HepG2 (cell line): ENCODE data around the gene CASKIN2. TPM values are rescaled to one million over a fixed set of nuclear protein-coding genes. Genes with fewer than 3 reads are reported as not detected.

ENCODE experiments used
- ATF7-NPFF ChIP-seq: sonication (generic); formaldehyde crosslinking; IDR thresholded peaks from 2 replicates; pipeline ENCODE4 v1.8.1; 2023; ENCODE audit warnings: mild to moderate bottlenecking, low read depth, missing genetic modification reagents, moderate library complexity
- CBFB ChIP-seq: sonication (generic); formaldehyde crosslinking; IDR thresholded peaks from 2 replicates; pipeline ENCODE4 v1.4.0; 2020; ENCODE audit warnings: missing genetic modification reagents
- JUND ChIP-seq: sonication (generic); formaldehyde crosslinking; IDR thresholded peaks from 2 replicates; pipeline ENCODE4 v1.8.0; 2022; ENCODE audit warnings: mild to moderate bottlenecking, missing genetic modification reagents
- KDM1A ChIP-seq: IDR thresholded peaks from 2 replicates; pipeline ENCODE4 v1.6.1; 2016; ENCODE audit warnings: missing compliant biosample characterization
- KIAA2018 ChIP-seq: sonication (generic); formaldehyde crosslinking; IDR thresholded peaks from 2 replicates; pipeline ENCODE4 v1.5.0; 2020; ENCODE audit warnings: mild to moderate bottlenecking, missing genetic modification reagents, borderline replicate concordance
- KLF6 ChIP-seq: IDR thresholded peaks from 2 replicates; pipeline ENCODE4 v1.8.0; 2016; ENCODE audit warnings: missing biosample characterization, missing genetic modification reagents
- MAFG ChIP-seq: sonication (generic); formaldehyde crosslinking; IDR thresholded peaks from 2 replicates; pipeline ENCODE4 v1.5.1; 2020; ENCODE audit warnings: mild to moderate bottlenecking, missing genetic modification reagents
- MIER2 ChIP-seq: IDR thresholded peaks from 2 replicates; pipeline ENCODE4 v1.6.1; 2016; ENCODE audit warnings: missing biosample characterization, missing genetic modification reagents
- NR2C2 ChIP-seq: sonication (generic); formaldehyde crosslinking; IDR thresholded peaks from 2 replicates; pipeline ENCODE4 v1.4.0; 2020; ENCODE audit warnings: missing genetic modification reagents, mild to moderate bottlenecking, moderate library complexity, borderline replicate concordance
- ONECUT2 ChIP-seq: sonication (generic); formaldehyde crosslinking; IDR thresholded peaks from 2 replicates; pipeline ENCODE4 v1.4.0; 2020; ENCODE audit warnings: missing genetic modification reagents
- PHF5A ChIP-seq: IDR thresholded peaks from one replicate; pipeline ENCODE4 v1.6.1; 2018; ENCODE audit warnings: low read depth, missing genetic modification reagents; ENCODE audit not compliant: unreplicated experiment
- REST ChIP-seq, 2 experiments: IDR thresholded peaks; 2 replicates each; pipeline ENCODE4 v1.6.1; 2011 to 2012; ENCODE audit warnings: low read length in 2 of 2, borderline replicate concordance in 1 of 2, low read depth in 1 of 2, mild to moderate bottlenecking in 1 of 2, moderate library complexity in 1 of 2
- RNF2 ChIP-seq: fragments of 450-650 bp; conservative IDR thresholded peaks from 2 replicates; pipeline ENCODE4 v1.6.1; 2016; ENCODE audit warnings: low read depth
- SP1 ChIP-seq, 2 experiments: fragments of 450-650 bp in 1 of 2; sonication (generic) in 1 of 2; formaldehyde crosslinking in 1 of 2; IDR thresholded peaks; 2 replicates each; pipeline versions ENCODE4 v1.4.0 to v1.6.1; 2016 to 2020; ENCODE audit warnings: missing genetic modification reagents in 1 of 2
- ZBTB21 ChIP-seq: sonication (generic); formaldehyde crosslinking; IDR thresholded peaks from 2 replicates; pipeline ENCODE4 v1.4.0; 2020; ENCODE audit warnings: missing genetic modification reagents
- ZFP36 ChIP-seq: fragments of 150-350 bp; IDR thresholded peaks from 2 replicates; pipeline ENCODE4 v1.6.1; 2018; ENCODE audit warnings: borderline replicate concordance, low read length, low read depth; ENCODE audit not compliant: partially characterized antibody
- ZNF678 ChIP-seq: sonication (generic); formaldehyde crosslinking; IDR thresholded peaks from 2 replicates; pipeline ENCODE4 v1.4.0; 2020; ENCODE audit warnings: mild to moderate bottlenecking, missing genetic modification reagents
- ZSCAN30 ChIP-seq: sonication (generic); formaldehyde crosslinking; IDR thresholded peaks from 2 replicates; pipeline ENCODE4 v1.5.0; 2020; ENCODE audit warnings: mild to moderate bottlenecking, missing genetic modification reagents
- polyA plus RNA-seq, 8 experiments: library from polyadenylated mRNA; depleted of rRNA in 3 of 8; stranded (reverse) in 7 of 8; unstranded in 1 of 8; fragments of >200 nt; fragmentation: Illumina TruSeq in 4 of 8; extraction: Trizol in 4 of 8; gene quantifications; 2 replicates each; pipeline versions ENCODE4 v1.2.1 to v1.2.3, GENCODE V29; 2011 to 2016; ENCODE audit warnings: low read depth in 4 of 8, missing spikeins in 1 of 8, mixed read lengths in 1 of 8; ENCODE audit not compliant: insufficient read depth in 1 of 8
- total RNA-seq, 5 experiments: library from RNA; depleted of rRNA; stranded (reverse); fragments of >200 nt; fragmentation: Illumina TruSeq; extraction: Trizol; gene quantifications; 2 replicates each; pipeline ENCODE4 v1.2.3, GENCODE V29; 2016; ENCODE audit warnings: low read depth in 1 of 5

CASKIN2 gene
- total and polyA plus RNA-seq, 2 of the 13 experiments (the other 11 are each of a cell fraction or from before 2014, with no cell fraction given), result 5.2 to 7.8 TPM

- TF ChIP-seq KIAA2018 (CRISPR knock-in tag) (no peak), REST (IDR thresholded peaks at IDR 0.05; ENCODE audit: borderline replicate concordance in 1 of 2, low read depth in 1 of 2, low read length in 2 of 2) (peak in 1 of 2 experiments; percentile 70; a peak in 1 of 4 replicates), ZFP36 (no peak), PHF5A (CRISPR knock-in tag) (peak; percentile 96), ZBTB21 (CRISPR knock-in tag) (no peak), ONECUT2 (CRISPR knock-in tag) (no peak), KLF6 (CRISPR knock-in tag) (peak; percentile 84), CBFB (peak; percentile 64; the same call in 1 of the 2 replicates), RNF2 (no peak), NR2C2 (CRISPR knock-in tag) (no peak; the same call in 1 of the 2 replicates), ZNF678 (CRISPR knock-in tag) (no peak), JUND (CRISPR knock-in tag) (no peak), KDM1A (CRISPR knock-in tag) (no peak; the same call in 1 of the 2 replicates), SP1 (IDR thresholded peaks at IDR 0.05) (no peak), SP1 (CRISPR knock-in tag; IDR thresholded peaks at IDR 0.05) (peak; percentile 59; the same call in 1 of the 2 replicates), ZSCAN30 (CRISPR knock-in tag) (no peak), MIER2 (peak; percentile 91), ATF7-NPFF (peak; percentile 83), MAFG (CRISPR knock-in tag) (no peak)
These were observed 3.4 kb downstream of the CASKIN2 start (continued) for GRCh38 chr17:75511610-75512575.
